Endothelial cell (in vitro differentiated cells): ENCODE data around the gene SLC35E4. TPM values are rescaled to one million over a fixed set of nuclear protein-coding genes. Genes with fewer than 3 reads are reported as not detected.
A peak's percentile ranks its signal among the peaks of the same experiment; 100 is the strongest.

Experiments
- DNase-seq: peaks from one replicate; pipeline ENCODE4 v3.0.0; 2021; ENCODE audit warnings: low spot score
- H3K27ac Mint-ChIP-seq: one replicate; pipeline ENCODE4 v1.8.0; 2021; ENCODE audit warnings: mixed read lengths, inconsistent platforms; ENCODE audit not compliant: unreplicated experiment
- H3K27me3 Mint-ChIP-seq: one replicate; pipeline ENCODE4 v1.8.0; 2021; ENCODE audit warnings: mild to moderate bottlenecking, moderate library complexity, mixed read lengths, inconsistent platforms; ENCODE audit not compliant: unreplicated experiment
- H3K36me3 Mint-ChIP-seq: one replicate; pipeline ENCODE4 v1.8.0; 2021; ENCODE audit warnings: mild to moderate bottlenecking, low read depth, mixed read lengths, inconsistent platforms; ENCODE audit not compliant: unreplicated experiment
- H3K4me1 Mint-ChIP-seq: one replicate; pipeline ENCODE4 v1.8.0; 2021; ENCODE audit warnings: mild to moderate bottlenecking, mixed read lengths, inconsistent platforms; ENCODE audit not compliant: unreplicated experiment
- H3K4me3 Mint-ChIP-seq: one replicate; pipeline ENCODE4 v1.8.0; 2021; ENCODE audit warnings: mild to moderate bottlenecking, mixed read lengths, inconsistent platforms; ENCODE audit not compliant: unreplicated experiment
- H3K9me3 Mint-ChIP-seq: one replicate; pipeline ENCODE4 v1.8.0; 2021; ENCODE audit warnings: mixed read lengths, inconsistent platforms; ENCODE audit not compliant: unreplicated experiment
- CTCF ChIP-seq: fragments of 200-600 bp; sonication (generic); IDR thresholded peaks from one replicate; pipeline ENCODE4 v1.5.0; 2021; ENCODE audit warnings: antibody characterized with exemption; ENCODE audit not compliant: unreplicated experiment
- total RNA-seq: library from RNA; stranded (reverse); fragmentation: NEBNext Ultra II Directional; extraction: Animal tissue kit (Norgen Biotek cat#: 25700); gene quantifications from one replicate; pipeline ENCODE4 v1.2.1, GENCODE V29; 2021; ENCODE audit not compliant: unreplicated experiment

Gene SLC35E4
- total RNA-seq, 1 donor from 2014 or later = 8.4 TPM

DNA sequence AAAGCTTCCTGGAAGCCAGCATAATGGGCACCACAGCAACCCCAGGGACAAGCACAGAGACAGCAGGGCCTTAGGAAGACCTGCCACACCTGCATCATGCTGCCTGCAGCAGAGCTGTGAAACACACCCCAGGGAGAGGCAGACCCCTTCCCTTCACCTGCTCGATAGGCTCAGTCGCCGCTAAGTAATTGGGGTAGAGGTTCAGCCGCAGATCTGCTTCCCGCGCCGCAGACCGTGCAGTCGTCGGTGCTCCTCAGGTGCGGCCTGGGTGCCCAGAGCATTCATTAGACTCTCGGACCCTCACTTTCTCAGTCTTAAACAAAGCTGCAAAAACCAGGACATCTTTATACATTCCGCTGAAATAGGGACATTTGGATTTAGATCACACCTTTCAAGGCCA is 29.2 kb downstream of the SLC35E4 start:
- H3K4me1 Mint-ChIP-seq = peaks cover 14% of the 10 kb centered on the region
- H3K9me3 Mint-ChIP-seq = no peaks in the 10 kb centered on the region
- peaks cover 3% of the 10 kb centered on the region for H3K27me3 Mint-ChIP-seq
- no peak overlapping the region for H3K27ac Mint-ChIP-seq
- DNase-seq = no peak
- TF ChIP-seq CTCF = no peak
- no peak overlapping the region for H3K4me3 Mint-ChIP-seq
- peaks cover 21% of the 10 kb centered on the region for H3K36me3 Mint-ChIP-seq

DNA sequence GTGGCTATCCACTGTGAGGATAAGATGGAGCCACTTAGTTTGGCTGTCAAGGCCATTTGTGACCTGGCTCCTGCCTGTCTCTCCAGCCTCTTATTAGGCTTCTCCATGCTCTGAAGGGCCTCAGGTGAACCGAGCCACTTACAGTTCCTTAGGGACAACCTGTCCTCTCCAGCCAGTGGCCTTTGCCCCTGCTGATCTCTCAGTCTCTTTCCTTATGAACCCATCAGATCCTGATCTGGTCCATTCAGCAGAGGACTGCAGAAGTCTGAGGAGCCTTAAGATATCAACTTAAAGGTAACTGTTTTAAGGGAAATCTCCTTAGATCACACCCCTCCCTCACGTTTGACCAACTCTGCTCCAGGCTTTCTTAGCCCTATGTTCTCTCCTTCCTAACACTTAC is 29.7 kb downstream of the SLC35E4 start:
- no peak for TF ChIP-seq CTCF
- no peak for DNase-seq
- Mint-ChIP-seq H3K27me3 (peaks cover 3% of the 10 kb centered on the region), H3K4me3 (peak overlapping the region; percentile 12), H3K36me3 (peaks cover 21% of the 10 kb centered on the region), H3K27ac (no peak overlapping the region), H3K9me3 (no peaks in the 10 kb centered on the region), H3K4me1 (peaks cover 14% of the 10 kb centered on the region)

DNA sequence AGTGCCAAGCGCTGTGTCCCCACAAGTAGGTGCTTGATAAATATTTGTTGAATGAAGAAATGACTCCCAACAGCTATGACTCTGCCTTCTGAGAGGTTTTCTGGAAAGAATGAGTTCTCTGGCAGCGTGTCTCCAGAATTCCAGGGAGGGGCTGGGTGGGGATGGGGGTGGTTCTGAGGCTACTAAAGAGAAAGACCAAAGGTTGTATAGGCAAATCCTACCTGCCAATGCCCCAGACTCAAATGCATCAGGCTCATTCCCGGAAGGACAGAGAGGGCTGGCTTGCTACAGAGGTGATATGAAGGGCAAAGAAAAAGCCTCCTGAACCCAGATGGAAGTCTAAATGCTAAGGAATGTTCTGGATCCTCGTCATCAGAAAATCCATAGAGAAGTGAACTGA is 30.2 kb downstream of the SLC35E4 start:
- Mint-ChIP-seq H3K36me3 (peaks cover 21% of the 10 kb centered on the region), H3K9me3 (no peaks in the 10 kb centered on the region), H3K27me3 (peaks cover 3% of the 10 kb centered on the region), H3K4me3 (peak overlapping the region; percentile 49), H3K4me1 (peaks cover 14% of the 10 kb centered on the region), H3K27ac (no peak overlapping the region)
- DNase-seq = no peak
- no peak for TF ChIP-seq CTCF

DNA sequence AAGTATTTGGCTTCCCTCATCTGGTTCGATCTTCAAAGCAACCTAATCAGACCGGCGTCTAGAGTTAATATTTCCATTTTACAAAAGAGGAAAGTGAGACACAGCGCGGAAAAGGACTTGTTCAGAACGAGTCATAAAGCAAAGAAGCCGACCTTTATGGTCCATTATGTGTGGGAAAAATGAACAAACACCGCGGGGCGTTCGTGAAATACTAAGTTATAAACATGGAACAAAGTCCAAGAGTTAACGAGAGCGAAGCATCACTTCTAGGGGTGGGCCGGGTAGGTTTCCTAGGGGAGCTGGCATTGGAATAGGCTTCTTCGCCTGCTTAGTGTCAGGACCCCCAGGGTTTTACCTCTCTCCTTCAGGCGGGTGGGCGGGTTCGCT is 31.5 kb downstream of the SLC35E4 start:
- no peak for TF ChIP-seq CTCF
- Mint-ChIP-seq H3K36me3 (peaks cover 21% of the 10 kb centered on the region), H3K4me1 (peaks cover 14% of the 10 kb centered on the region), H3K4me3 (peak overlapping the region; percentile 95), H3K27me3 (peaks cover 3% of the 10 kb centered on the region), H3K9me3 (no peaks in the 10 kb centered on the region), H3K27ac (peak overlapping the region; percentile 89)
- DNase-seq = no peak

DNA sequence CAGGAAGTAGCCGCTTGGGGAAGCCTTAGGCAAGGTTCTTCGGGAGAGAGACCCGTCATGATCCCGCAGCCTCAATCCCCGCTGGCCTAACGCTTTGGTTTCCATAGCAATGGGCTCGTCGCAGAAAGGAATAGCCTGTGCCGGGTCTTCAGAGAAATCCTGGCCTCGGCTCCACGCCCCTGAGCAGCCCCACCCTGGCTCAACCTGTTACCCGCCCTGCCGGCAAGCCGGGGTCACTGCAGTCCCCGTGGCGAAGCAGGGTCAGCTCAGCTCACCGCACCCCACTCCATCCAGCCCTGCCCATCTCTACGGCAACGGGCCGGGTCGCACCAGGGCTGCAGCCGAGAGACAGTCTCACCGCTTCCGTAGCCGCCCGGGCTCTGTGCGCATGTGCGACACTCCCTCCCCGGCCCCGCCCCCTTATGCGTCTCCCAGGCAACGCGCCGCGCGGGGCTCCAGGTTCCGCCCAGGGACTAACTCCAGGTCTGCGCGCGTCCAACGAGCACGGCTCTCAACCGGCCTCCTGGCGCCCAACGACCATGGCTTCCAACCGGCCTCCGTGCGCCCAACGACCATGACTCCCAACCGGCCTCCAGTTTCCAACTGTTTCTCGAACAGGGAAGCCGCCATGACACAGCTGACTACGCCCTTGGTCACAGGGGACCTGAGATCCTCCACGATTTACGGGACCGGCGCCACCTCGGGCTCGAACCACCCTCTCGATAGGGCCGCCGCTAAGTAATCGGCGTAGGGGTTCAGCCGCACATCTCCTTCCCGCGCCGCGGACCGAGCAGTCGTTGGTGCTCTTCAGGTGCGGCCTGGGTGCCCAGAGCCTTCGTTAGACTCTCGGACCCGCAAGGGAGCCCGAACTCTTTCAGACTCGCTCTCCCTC is 32.2 kb downstream of the SLC35E4 start, which contains the start of gene DUSP18:
TSS of gene DUSP18 (minus strand) at position 382 of the 892 bp plus-strand sequence. CDS start 3,872 bp downstream, outside the sequence.
- Mint-ChIP-seq H3K4me3 (peak within 1 kb of the TSS; percentile 95), H3K4me1 (peaks cover 14% of the 10 kb centered on the region), H3K27ac (peak within 1 kb of the TSS; percentile 89), H3K9me3 (no peaks in the 10 kb centered on the region), H3K36me3 (peaks cover 20% of the 10 kb centered on the region), H3K27me3 (peaks cover 3% of the 10 kb centered on the region)
- peak; percentile 98 for DNase-seq
- TF ChIP-seq CTCF = peak; percentile 53
